HG03378 (cell line): ENCODE results near the gene RBKS.
"Not testable (repeated sequence)": the region's sequence is repeated elsewhere in the genome, so short reads cannot be mapped to it uniquely, and the experiment has no call there.

Source experiments
- ATAC-seq: cut with Tn5 transposase; IDR thresholded peaks from one replicate; pipeline ENCODE4 v1.9.1; 2021; ENCODE audit warnings: mild to moderate bottlenecking, moderate library complexity; ENCODE audit not compliant: unreplicated experiment

The RBKS gene

DNA sequence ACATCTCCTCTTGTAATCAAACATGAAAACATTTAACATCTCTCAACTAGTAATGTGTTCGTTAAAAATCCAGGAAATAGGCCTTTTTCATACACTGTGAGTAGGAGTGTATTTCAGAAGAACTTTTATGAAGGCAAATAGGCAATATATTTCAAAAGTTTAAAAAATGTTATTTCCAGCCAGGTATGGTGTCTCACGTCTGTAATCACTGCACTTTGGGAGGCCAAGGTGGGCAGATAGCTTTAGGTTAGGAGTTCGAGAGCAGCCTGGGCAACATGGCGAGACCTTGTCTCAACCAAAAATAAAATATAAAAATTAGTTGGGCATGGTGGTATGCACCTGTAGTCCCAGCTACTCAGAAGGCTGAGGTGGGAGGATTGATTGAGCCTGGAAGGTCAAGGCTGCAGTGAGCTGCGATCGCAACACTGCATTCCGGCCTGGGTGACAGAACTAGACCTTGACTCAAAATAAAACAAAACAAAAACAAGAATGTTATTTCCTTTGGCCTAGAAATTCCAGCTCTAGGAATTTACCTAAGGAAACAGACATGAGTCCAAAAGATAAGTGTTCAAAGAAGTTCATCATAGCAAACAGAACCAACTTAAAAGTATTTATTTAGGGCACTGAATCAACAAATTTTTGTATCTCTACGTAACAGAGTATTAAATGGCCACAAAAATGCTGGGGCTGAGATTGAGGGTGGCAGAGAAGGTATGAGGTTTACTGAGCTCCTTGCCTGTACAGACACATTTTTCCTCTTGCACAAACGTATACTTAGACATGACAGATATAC is 14.9 kb downstream of the RBKS start:
- ATAC-seq, result no peak

GRCh38 chr2:27873091-27873490 is 17.1 kb downstream of the RBKS start:
- no peak for ATAC-seq

DNA sequence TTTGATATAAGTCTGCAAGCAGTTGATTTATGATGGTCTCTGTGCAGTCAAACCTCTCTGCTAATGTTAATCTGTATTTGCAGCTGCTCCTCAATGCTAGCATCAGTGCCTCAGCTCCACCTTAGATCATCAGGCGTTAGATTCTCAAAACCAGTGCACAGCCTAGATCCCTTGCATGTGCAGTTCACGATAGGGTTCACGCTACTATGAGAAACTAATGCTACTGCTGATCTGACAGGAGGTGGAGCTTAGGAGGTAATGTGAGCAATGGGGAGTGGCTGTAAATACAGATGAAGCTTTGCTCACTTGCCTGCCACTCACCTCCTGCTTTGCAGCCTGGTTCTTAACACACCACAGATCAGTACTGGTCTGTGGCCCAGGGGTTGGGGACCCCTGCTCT is 18.4 kb downstream of the RBKS start:
- no peak for ATAC-seq

DNA sequence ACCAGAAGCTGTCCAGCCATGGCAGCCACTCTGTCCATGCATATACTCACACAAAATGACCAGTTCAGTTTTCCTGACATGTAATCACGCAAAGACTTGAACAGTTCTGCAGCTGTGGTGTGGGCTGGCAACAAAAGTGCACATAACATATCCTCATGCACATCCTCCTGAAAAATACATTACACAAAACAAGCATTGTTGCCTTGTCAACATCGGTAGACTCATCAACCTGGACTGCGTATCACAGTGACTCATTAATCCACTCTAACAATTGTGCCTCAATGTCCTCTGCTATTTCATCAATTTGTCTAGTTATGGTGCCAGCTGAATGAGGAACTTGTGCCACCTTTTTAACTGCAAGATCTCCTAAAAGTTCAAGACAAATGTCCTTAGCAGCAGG is 19.5 kb downstream of the RBKS start:
- no peak for ATAC-seq

GRCh38 chr2:27869763-27870162 is 20.4 kb downstream of the RBKS start:
- no peak for ATAC-seq

DNA sequence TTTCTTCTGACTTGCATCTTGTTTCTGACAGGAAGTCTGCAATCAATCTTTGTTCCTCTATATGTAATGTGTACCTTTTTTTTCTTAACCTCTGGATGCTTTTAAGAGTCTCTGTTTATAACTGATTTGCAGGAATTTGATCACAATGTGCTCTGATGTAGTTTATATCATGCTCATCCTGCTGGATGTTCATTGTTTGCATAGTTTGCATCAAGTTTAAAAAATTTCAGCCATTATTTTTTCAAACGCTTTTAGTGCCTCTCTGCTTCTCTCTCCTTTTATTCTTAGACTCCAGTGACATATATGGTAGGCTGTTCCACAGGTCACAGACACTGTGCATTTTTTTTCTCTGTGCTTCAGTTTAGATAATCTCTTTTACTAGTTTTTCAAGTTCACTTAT is 23.9 kb downstream of the RBKS start:
- ATAC-seq, result no peak

GRCh38 chr2:27863955-27864354 is 26.2 kb downstream of the RBKS start:
- ATAC-seq, result not testable (repeated sequence)

DNA sequence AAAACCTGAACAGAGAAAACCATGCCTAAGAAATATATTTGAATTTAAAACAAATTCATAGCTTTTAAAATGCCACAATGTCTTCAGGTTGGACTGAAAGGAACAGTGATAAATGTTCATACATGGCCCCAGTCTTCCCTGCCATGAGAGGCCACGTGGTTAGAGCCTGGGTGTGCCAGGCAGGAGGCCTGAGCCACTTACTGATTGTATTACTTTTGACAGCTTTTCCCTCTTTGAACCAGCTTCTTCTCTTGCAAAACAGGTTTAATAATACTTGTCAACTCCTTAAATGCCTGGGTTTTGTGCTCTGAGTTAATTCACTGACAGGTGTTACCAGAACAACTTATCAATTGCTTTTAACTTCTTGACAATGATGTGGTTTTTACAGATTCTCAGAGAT is 27.0 kb downstream of the RBKS start:
- ATAC-seq, result no peak

GRCh38 chr2:27860111-27860510 is 30.1 kb downstream of the RBKS start:
- ATAC-seq, result no peak

- ATAC-seq, result no peak
Measured at GRCh38 chr2:27857417-27858172, 32.6 kb downstream of the RBKS start.

- ATAC-seq, result no peak
Measured at GRCh38 chr2:27856956-27857355, 33.2 kb downstream of the RBKS start.

DNA sequence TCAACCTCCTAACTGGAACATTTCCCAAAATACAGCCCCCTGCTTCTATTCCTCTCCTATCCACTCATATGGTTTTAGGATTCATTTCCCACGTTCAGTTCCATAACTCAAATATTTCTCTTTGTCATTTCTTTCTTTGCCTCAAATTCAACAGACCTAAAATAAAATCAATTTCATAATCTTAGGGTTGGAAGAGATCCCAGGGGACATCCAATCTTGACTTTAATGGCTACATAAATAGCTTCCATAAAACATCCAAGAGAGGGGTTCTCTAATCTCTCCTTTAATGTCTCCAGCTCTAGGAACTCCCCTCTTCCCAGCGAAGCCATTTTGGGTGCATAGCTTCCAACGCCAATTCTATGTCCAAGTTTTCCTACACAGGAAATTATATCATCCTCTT is 33.8 kb downstream of the RBKS start:
- no peak for ATAC-seq

- ATAC-seq, result no peak
Measured at GRCh38 chr2:27855476-27855875, 34.7 kb downstream of the RBKS start.

DNA sequence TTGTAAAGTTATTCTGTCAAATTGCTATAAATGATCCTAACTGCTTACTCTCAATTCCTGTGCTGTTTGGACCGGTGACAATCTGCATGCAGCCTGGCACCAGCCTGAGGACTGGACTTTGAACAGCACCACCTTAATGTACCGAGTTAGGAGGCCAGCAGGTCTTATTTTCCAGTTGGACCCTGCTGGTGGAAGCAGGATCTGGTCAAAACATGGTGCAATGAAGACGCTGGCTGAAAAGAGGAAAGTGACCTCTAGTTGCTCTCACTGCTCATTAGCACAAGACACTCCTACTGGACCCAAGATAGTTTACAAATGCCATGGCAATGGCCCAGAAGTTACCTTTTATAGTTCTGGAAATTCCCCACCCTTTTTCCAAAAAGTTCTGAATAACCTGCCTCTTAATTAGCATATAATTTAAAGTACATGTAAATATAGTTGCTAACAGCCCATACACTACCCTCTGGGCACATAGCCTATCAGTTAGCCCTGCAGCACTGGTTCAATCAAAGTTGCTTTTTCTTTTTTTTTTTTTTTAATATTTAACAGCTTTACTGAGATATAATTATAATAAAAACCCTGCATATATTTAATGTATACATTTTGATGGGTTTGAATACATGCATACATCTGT is 35.8 kb downstream of the RBKS start:
- ATAC-seq, result no peak

DNA sequence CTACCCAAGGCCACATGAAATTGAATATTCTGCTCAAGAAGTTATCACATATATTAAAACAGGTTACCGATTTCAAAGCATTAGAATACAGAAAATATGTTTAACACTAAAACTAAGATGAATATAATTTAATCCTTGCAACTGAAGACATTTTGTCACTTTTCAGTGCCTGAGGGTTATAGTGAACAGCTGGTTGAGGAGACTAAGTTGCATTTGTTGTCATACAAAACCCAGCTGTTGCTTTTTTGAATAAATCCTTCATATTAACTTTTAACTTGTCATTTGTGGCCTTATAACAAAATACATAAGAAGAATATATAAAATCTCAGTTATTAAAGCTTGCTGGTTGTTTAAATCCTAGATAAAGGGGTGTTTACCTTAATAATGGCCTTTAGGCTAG is 37.5 kb downstream of the RBKS start:
- no peak for ATAC-seq

DNA sequence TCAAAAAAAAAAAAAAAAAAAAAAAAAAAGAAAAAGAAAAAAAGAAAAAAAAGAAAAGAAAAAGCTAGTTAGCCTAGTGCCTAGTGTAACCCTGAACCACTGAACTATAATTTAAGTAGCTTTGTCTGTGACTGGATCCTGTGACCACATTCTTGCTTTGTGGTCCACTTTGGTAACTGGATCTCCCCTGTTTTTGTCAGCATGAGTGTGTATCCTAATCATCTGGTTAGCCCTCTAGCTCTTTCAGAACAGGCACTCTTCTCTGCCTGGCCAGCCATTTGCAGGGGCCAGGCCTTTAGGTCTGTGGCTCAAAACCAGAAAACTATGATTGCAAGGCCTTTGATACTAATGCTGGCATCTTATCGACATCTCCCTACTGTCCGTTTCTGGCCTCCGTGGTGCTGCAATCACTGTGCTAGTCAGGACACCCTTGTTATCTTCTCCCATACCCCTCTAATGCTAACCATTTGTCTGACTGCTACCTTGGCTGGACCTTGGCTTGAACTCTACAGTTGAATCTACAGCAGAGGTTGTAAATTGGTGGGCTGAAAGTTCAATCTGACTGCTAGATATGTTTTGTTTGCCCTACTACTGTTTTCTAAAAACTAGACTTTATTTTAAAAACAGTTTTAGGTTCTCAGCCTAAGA is 40.5 kb downstream of the RBKS start:
- no peak for ATAC-seq

DNA sequence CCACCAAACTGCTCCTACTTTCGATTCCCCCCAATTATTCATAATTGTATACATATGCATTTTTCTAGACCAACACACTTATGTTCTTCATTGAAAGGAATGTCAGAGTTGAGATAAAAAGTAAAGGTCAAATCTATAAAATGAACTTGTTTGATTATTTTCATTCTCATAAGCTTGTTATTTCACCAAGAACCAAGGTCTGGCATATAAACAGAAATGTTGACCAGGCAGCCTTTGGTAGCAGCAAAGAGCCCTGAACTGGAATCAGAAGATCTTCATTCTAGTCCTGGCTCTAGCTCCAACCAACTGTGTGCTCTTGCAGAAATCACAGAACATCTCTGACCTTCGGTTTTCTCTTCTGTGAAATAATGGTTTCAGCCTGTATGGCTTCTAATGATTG is 42.9 kb downstream of the RBKS start:
- no peak for ATAC-seq

GRCh38 chr2:27844821-27845255 is 45.3 kb downstream of the RBKS start:
- ATAC-seq, result no peak

DNA sequence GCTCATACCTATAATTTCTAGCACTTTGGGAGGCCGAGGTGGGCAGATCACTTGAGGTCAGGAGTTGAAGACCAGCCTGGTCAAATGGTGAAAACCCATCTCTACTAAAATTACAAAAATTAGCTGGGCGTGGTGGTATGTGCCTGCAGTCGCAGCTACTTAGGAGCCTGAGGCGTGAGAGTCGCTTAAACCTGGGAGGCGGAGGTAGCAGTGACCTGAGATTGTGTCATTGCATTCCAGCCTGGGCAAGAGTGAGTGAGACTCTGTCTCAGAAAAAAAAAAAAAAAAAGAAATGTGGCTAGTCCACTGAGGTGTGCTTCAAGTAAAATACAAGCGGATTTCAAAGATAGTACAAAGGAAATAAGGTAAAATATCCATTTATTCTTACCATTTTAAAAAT is 46.2 kb downstream of the RBKS start:
- ATAC-seq, result no peak

DNA sequence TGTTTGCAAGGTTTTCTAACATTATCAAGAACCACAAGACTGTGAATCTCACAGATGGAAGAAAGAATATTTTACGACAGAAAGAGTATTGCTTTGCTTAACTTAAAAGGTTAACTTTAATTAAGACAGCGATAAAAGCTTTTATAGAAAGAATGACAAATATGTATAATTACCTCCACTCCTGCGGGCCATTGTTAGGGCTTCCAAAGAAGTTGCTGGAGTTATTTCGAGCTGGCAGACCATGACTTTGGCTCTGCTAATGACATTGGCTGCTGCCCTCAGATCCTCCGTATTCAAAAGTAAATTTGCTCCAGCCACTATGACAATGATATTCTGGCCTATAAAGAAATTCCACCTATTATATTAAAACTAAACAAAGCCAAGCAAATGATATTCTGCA is 47.3 kb downstream of the RBKS start:
- no peak for ATAC-seq

DNA sequence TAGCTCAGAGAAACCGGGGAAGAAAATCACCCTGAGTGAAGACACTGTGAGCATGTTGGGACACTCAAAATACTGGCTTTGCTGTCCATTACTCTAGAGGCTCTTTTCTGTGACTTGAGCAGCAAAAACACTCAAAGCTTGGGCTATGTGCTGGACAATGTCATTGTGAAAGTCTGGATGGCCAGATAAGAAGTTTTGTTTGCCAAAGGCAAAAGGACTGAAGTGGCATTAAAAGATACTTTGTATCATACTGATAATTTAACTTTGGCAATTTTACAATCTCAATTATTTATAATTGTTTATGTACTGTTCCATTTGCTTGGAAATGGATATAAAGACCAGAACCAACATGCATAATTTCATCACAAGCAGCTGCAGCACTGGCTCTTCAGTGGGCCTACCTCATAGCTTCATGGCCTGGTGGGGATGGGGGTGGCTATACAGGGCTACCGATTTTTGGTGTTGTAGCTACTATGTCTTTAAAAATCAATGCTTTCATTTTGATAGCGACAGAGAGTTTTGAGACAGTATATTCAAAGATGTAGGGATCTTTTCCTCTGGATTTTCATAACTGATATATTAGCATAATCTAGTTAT is 51.1 kb downstream of the RBKS start:
- no peak for ATAC-seq
